ENCODE measurements around the gene ZNF626. TPM values are rescaled to one million over a fixed set of nuclear protein-coding genes. Genes with fewer than 3 reads are reported as not detected.

Gene ZNF626
- total RNA-seq, 2 donors from 2014 or later: 10.3 to 12.9 TPM

DNA sequence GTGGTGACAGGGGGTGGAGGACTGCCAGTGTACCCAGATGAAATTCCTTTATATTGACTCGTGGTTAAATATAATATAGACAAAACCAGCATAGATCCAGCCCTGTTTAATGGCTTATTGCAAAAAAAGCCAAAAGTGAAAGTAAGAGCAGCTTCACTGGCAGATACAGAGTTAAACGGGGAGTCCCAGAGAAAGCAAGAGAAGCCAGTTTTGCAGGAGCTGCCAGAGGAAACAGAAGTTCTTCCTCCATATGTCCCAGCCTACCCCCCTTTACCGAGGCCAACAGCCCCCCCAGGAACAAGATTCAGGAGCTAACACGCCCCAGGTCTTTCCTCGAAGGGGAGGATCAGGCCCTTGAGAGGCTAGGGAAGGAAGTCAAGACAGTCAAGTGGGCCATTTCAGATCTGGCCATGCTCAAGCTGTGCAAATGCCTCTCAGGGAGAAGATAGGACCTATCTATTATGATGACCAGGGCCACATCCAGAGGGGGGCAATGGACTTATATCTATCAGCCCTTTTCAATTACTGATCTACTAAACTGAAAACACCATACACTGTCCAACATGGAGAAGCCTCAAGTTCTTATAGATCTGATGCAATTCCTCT, 48.6 kb downstream of the ZNF626 start:
- DNase-seq (ENCODE audit: low spot score): no peak
- Histone ChIP-seq H3K4me3 (peak overlapping the region; percentile 14 to 41), H3K27me3 (no peaks in the 10 kb centered on the region), H3K9me3 (peaks cover 0 to 22% of the 10 kb centered on the region in 2 donors), H3K27ac (peak overlapping the region in 1 of 2 donors; percentile 40), H3K36me3 (no peaks in the 10 kb centered on the region), H3K4me1 (no peaks in the 10 kb centered on the region)
- TF ChIP-seq, protein P1, sequence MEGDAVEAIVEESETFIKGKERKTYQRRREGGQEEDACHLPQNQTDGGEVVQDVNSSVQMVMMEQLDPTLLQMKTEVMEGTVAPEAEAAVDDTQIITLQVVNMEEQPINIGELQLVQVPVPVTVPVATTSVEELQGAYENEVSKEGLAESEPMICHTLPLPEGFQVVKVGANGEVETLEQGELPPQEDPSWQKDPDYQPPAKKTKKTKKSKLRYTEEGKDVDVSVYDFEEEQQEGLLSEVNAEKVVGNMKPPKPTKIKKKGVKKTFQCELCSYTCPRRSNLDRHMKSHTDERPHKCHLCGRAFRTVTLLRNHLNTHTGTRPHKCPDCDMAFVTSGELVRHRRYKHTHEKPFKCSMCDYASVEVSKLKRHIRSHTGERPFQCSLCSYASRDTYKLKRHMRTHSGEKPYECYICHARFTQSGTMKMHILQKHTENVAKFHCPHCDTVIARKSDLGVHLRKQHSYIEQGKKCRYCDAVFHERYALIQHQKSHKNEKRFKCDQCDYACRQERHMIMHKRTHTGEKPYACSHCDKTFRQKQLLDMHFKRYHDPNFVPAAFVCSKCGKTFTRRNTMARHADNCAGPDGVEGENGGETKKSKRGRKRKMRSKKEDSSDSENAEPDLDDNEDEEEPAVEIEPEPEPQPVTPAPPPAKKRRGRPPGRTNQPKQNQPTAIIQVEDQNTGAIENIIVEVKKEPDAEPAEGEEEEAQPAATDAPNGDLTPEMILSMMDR (IDR thresholded peaks at IDR 0.05): no peak

DNA sequence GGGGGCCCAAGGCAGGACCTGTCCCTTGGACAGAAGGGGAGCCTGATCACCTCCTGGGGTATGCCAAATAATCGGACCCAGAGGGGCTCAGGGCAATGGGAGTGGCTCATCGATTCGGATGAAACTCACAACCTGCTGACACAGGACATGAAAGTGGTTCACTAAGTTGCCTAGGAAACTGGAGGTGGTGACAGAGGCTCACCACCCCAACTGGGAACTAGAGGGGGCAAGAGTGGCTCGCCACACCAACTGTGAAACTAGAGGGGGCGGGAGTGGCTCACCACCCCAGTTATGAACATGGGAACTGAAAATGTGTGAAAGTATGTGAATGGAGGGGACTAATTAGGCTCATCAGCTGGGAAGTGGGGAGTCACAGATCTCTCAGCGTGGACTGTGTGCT, 49.5 kb downstream of the ZNF626 start:
- H3K4me1 ChIP-seq: no peaks in the 10 kb centered on the region
- H3K4me3 ChIP-seq: peak overlapping the region in 1 of 2 donors; percentile 41
- TF ChIP-seq, protein P1 (IDR thresholded peaks at IDR 0.05): no peak
- H3K9me3 ChIP-seq: peaks cover 0 to 17% of the 10 kb centered on the region in 2 donors
- H3K27ac ChIP-seq: peak overlapping the region in 1 of 2 donors; percentile 35
- DNase-seq (ENCODE audit: low spot score): no peak
- H3K27me3 ChIP-seq: no peaks in the 10 kb centered on the region
- H3K36me3 ChIP-seq: no peaks in the 10 kb centered on the region

DNA sequence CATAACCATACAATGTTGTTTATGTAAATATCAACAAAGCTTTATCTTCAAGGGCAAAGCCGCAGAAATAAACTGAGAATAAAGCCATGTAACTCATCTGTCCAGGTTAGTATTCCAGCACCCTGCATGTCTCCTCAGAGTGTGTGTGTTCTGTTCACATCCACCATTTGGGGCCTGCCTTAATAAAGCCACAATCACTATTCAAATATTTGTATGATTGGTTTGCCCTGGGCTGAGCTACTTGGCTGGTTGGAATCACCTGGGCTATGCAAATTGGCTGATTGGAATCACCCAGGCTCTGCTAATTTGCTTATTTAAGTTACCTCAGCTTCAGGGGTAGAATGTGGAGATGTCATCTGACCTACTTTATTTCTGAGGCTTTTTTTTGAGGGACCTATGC, 53.4 kb downstream of the ZNF626 start:
- no peaks in the 10 kb centered on the region for H3K4me1 ChIP-seq
- H3K9me3 ChIP-seq: peaks cover 0 to 13% of the 10 kb centered on the region in 2 donors
- TF ChIP-seq, protein P1 (IDR thresholded peaks at IDR 0.05): no peak
- H3K27me3 ChIP-seq: no peaks in the 10 kb centered on the region
- H3K27ac ChIP-seq: no peak overlapping the region
- DNase-seq (ENCODE audit: low spot score): no peak
- no peak overlapping the region for H3K4me3 ChIP-seq
- no peaks in the 10 kb centered on the region for H3K36me3 ChIP-seq

Other genes with a start within 250 kb of the ZNF626 start
- 10 to 100 TPM in 1 of 2 donors, 1 to 10 TPM in 1; 3.0 to 13.0 TPM for gene ZNF737, start 95.8 kb downstream of the ZNF626 start, total RNA-seq
- gene ZNF66, start 114.7 kb upstream of the ZNF626 start, total RNA-seq: 1 to 10 TPM in 1 of 2 donors, under 1 TPM in 1; 0.67 to 2.3 TPM